ENCODE measurements around the gene ZSWIM5.

Gene ZSWIM5

GRCh38 chr1:45026446-45026845, 180.0 kb downstream of the ZSWIM5 start:
- TF ChIP-seq CTCF (IDR thresholded peaks at IDR 0.05; ENCODE audit: insufficient read depth, low read depth, low read length, missing control alignments): no peak
- DNase-seq (ENCODE audit: low read depth): no peak
- H3K4me3 ChIP-seq (ENCODE audit: low read depth, low read length): no peak overlapping the region

GRCh38 chr1:45023663-45024062, 182.7 kb downstream of the ZSWIM5 start:
- no peak overlapping the region for H3K4me3 ChIP-seq (ENCODE audit: low read depth, low read length)
- no peak for DNase-seq (ENCODE audit: low read depth)
- no peak for TF ChIP-seq CTCF (IDR thresholded peaks at IDR 0.05; ENCODE audit: insufficient read depth, low read depth, low read length, missing control alignments)

GRCh38 chr1:45018599-45019230, 187.7 kb downstream of the ZSWIM5 start:
- peak; percentile 87 for TF ChIP-seq CTCF (IDR thresholded peaks at IDR 0.05; ENCODE audit: insufficient read depth, low read depth, low read length, missing control alignments)
- H3K4me3 ChIP-seq (ENCODE audit: low read depth, low read length): no peak overlapping the region
- peak; percentile 76 for DNase-seq (ENCODE audit: low read depth)

- no peak overlapping the region for H3K4me3 ChIP-seq (ENCODE audit: low read depth, low read length)
- no peak for TF ChIP-seq CTCF (IDR thresholded peaks at IDR 0.05; ENCODE audit: insufficient read depth, low read depth, low read length, missing control alignments)
- DNase-seq (ENCODE audit: low read depth): no peak
Observed at GRCh38 chr1:45016767-45017166, 189.6 kb downstream of the ZSWIM5 start.

GRCh38 chr1:45016090-45016697, 190.2 kb downstream of the ZSWIM5 start:
- H3K4me3 ChIP-seq (ENCODE audit: low read depth, low read length): no peak overlapping the region
- TF ChIP-seq CTCF (IDR thresholded peaks at IDR 0.05; ENCODE audit: insufficient read depth, low read depth, low read length, missing control alignments): no peak
- DNase-seq (ENCODE audit: low read depth): no peak

- no peak overlapping the region for H3K4me3 ChIP-seq (ENCODE audit: low read depth, low read length)
- no peak for TF ChIP-seq CTCF (IDR thresholded peaks at IDR 0.05; ENCODE audit: insufficient read depth, low read depth, low read length, missing control alignments)
- DNase-seq (ENCODE audit: low read depth): no peak
Observed at GRCh38 chr1:45015683-45016082, 190.7 kb downstream of the ZSWIM5 start.
